Epidermal melanocyte (primary cell): ENCODE measurements around the gene CPNE6.
A peak's percentile ranks its signal among the peaks of the same experiment; 100 is the strongest.

Source experiments
- DNase-seq: peaks from one replicate; pipeline ENCODE4 v3.0.0; 2011; ENCODE audit warnings: low spot score; ENCODE audit not compliant: insufficient read length

Gene CPNE6

DNA sequence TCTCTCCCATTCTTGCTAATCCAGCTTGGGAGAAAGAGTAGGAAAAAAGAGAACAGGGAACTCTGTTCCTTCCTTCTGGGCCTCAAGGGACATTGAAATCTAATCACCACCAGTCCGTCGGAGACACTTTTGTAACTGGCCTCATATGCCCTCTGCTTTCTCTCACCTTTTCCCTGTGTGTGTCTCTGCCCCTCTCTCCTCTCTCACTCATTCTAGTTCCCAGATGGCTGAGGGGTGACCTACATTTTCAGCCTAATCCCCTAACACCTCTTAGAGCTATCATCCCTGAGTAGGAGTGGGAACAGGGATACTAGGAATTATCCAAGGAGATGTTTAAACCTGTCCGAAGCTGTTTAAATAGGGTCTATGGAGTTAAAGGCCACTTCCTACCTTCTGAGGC lies 13.9 kb downstream of the CPNE6 start:
- DNase-seq = no peak

DNA sequence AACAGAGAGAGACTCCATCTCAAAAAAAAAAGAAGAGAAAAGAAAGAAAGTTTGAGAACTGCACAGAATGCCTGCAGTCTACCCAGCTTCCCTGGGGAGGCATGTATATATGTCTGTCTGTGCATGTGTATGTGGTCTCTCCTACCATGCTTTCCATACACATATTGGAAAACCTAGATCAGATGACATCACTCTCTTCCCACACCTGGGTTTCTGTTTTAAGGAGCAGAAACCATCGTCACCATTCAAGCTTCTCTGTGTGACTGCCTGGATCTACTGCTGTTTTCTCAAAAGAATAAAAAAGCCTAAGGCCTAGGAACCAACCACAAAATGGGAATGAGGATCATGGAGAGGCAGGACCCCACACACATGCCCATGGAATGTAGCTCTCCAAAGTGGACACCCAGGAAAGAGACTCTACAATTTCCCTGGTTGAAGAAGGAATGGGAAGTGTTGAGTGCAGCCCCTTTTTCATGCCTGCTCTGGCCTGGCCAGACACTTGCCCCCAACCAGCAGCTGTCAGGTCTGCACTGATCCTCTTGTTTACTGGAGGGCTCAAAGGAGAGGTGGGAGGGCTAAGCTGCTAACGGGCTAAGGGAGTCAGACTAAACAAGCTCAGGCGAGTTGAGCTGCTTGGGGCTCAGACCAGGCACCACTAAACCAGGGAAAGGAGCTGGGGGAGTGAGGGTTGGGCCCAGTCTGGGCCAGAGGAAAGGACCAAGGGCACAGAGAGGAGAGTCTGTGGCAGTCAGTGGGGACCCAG lies 15.0 kb downstream of the CPNE6 start:
- no peak for DNase-seq

DNA sequence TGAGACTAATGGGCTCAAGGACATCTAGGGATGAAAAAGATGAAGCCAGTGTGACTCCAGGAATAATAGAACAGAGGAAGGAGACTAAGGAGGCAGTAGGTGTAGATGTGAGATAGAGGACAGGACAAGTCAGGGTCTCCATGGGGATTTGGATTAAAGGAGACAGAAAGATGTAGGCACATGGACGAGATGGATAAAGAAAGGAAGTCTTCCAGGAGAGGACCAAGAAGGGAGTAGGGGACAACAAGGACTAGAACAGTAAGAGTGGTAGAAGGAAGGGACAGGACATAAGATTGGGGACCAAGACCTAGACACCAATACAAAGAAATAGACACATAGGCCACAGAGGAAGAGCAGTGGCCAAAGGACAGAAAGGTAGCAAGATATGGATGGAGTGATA lies 15.6 kb downstream of the CPNE6 start:
- no peak for DNase-seq

DNA sequence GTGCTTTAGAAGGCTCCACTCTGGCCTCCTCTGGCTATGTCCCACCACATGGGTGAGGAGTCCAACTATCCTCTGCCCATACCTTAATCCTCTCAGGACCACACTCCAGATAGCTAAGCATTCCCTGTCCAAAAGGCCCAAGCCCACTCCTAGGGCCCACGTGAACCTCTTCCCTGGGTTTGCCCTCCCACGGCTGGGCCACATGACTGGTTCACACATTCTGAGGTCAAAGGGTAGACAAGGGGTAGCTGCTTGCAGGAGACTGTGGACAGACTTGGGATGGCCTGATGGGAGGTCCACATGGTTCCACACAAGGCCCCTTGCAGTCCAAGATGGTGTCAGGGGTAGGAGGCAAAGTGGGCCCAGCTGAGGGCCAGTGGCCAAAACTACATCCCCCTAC lies 16.7 kb downstream of the CPNE6 start:
- DNase-seq = no peak

DNA sequence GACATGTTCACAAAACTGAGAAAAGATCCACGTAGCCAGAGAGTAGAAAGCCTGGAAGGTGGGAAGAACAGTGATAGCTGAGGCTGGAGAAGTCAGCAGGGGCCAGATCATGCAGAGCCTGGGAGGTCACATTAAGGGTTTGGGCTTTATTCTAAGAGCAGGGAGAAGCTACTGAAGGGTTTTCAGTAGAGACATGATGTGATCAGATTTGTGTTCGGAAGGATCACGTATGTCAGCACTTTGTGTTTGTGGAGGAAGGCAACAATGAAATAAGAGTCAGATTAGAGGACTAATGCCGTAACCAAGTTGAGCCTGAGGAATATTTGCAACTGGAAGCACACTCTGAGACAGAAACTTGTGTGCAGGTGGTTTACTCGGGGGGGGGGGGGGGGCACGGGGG lies 18.5 kb downstream of the CPNE6 start:
- DNase-seq = no peak

DNA sequence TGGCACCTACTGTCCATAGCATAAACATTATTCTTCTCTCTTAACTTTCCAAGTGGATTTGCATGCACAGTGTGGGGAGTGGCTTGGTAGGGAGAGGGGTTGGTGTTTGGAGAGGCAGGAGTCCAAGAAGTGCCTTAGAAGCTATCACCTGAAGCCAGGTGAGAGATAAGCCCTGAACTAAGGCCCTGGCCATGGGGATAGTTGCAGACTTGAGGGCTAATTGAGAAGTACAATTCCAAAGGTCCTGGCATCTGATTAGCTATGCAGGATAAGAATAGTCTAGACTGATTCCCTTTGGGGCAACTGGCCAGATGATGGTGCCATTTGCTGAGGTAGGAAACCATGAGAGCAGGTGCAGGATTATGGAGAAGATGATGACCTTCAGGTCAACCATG lies 20.7 kb downstream of the CPNE6 start:
- no peak for DNase-seq

DNA sequence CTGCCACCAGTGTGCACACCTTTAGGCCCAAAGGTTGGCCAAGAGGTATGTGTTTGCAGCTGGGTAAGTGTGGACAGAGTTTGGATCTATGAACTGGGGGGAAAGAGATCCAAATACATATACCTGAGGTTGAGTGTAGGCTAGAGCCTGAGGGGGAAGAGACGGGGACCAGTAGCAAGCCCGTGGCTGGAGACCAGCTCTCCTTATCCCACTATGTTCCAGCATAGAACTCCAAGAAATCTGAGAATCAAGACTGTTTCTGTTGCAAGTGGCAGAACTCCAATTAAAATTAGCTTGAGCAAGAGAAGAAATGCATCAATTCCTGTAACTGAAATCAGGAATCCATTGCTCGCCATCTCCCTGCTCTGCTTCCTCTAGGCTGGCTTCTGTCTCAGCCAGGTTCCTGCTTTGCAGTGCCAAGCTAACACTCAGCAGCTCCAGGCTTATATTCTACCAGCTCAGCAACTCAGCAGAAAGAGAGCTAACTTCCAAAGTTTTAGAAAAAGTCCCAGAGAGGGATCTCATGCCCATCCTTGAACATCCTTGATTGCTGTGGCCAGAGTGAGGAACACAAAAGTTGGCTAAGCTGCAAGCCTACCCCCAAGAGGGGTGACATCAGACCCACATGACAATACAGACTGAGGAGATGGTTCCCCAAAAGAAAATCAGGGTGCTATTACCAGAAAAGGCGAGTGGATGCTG lies 21.3 kb downstream of the CPNE6 start:
- no peak for DNase-seq

DNA sequence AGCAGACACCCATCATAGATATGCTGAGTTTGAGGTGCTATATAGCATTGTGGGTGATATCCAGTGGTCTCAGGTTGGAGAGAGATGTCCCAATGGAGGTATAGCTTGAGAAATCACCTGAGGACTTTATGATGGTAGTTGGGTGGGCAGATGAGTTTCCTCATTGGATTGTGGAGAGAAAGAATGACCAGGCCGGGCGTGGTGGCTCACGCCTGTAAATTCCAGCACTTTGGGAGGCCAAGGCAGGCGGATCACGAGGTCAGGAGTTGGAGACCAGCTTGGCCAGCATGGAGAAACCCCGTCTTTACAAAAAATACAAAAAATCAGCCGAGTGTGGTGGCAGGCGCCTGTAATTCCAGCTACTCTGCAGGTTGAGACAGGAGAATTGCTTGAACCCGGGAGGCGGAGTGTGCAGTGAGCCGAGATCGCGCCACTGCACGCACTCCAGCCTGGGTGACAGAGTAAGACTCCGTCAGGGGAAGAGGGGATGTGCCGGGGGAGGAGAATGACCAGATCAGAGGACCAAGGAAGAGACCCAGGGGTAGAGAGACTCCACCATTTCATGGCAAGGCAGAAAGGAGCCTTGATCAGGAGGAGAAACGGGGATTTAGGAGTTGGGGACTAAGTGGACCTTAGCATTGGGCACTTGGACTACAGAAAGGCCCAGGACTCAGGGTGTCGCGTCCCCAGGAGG lies 22.0 kb downstream of the CPNE6 start:
- DNase-seq = no peak

DNA sequence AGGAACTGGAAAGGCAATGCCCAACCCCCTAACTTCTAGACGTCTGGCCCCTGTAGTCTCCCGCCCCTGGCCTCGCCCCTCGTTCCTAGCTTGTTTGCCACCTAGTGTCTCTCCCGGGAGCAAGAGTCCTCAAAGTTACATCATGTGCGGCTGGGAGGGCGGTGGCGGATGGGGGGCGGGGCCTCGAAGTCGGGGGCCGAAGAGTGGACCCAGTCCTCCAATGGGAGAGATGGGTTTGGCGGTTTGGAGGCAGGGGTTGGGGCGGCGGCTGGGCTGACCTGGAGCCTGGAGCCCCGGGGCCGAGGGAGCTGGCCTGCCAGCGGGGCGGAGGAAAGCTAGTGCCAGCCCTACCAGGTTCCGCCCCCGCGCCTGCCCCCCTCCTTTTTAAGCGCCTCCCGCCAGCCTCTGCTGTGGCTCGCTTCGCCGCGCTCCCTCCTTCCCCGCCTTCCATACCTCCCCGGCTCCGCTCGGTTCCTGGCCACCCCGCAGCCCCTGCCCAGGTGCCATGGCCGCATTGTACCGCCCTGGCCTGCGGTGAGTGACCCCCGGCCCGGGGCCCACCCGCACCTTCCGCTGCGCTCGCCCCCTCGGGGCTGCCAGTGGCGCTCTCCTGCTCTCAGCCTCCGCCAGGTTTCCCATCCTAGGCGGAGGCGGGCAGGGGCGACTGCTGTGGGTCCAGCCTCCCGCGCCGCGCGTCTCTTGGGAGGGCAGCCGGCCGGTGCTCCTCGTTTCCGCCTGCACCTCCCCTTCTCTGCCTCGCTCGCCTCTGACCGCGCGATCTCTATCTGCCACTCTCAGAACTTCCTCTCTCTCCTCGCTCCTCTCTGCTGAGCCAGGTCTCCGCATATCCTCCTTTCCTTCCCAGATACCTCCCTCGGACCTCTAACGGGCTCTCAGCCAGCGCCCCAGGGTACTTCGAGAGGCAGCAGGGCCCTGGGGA lies 22.8 kb downstream of the CPNE6 start, which contains the start of gene PCK2:
Gene PCK2 (plus strand): TSS at position 411 of the 940 bp plus-strand sequence. CDS start 95 bp downstream, at position 506.
- peak; percentile 91 for DNase-seq

DNA sequence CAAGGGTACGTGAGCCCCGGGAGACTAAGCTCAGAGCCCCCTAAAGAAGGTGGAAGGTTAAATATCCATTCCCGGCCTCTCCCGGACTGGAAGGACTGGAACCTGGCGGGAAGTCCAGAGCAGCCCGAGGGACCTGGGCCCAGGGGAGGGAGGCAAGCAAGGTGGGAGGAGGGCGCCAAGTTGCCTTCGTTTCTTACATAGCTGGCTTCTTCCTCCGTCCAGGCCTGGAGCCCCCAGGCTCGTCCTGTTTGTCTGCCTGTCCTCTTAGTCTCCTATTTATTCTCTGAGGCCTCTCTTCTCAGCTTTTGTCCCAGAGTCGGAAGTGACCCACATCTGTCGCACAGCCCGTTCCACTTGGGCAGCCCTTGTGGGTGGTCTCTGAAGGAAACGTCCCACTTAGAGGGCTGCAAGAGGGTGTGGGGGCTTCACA lies 23.5 kb downstream of the CPNE6 start:
- no peak for DNase-seq

DNA sequence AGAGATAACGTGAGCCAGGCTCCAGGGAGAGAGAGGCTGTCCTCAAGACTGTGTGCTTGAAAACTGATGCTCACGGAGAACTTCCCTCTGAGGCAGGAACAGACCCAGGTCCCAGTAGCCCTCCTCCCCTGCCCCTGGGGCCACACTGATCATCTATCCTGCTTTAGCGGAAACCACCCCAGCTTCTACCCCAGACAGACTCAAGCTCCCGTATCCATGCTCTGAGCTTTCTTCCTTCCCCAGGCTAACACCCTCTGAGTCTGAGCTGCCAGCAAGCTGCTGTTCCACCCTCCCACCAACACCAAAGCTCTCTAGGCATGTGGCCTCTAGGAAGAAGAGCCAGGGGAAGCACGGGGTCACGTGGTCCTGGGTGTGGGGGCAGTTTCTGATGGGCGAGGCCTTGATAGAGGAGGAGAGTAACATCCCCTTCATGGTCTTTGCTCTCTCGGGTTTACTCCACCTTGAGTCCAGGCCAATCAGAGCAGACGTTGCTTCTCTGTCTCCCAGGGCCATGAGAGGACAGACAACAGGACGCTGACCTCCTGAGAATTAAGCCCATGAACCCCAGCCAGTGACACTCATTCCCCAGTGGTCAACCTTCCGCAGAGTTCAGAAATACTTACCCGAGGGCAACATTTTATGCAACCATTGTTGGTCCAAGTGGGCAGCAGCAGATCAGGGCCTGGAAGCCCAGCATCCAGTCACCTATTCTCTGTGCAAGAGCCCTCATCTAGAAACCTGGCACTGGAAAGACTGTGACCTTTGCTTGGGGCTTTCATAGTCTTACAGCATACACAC lies 24.1 kb downstream of the CPNE6 start:
- no peak for DNase-seq

DNA sequence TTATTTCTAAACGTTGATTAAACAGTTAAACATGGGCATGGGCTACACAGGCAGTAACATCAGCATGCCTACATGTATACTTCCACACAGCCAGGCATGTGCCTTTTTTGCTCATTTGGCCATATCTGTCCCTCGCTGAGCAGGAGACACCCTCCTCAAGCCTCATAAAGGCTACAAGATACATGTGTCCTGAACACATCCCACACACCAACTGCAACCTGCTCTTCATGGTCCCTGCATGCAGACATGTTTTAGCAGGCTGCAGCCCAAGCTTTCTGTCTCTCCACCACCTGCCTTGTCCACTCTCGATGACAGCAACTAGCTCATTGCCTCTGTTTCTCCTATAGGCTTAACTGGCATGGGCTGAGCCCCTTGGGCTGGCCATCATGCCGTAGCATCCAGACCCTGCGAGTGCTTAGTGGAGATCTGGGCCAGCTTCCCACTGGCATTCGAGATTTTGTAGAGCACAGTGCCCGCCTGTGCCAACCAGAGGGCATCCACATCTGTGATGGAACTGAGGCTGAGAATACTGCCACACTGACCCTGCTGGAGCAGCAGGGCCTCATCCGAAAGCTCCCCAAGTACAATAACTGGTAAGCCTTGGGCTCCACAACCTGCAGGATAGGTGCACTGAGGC lies 25.3 kb downstream of the CPNE6 start:
- no peak for DNase-seq

DNA sequence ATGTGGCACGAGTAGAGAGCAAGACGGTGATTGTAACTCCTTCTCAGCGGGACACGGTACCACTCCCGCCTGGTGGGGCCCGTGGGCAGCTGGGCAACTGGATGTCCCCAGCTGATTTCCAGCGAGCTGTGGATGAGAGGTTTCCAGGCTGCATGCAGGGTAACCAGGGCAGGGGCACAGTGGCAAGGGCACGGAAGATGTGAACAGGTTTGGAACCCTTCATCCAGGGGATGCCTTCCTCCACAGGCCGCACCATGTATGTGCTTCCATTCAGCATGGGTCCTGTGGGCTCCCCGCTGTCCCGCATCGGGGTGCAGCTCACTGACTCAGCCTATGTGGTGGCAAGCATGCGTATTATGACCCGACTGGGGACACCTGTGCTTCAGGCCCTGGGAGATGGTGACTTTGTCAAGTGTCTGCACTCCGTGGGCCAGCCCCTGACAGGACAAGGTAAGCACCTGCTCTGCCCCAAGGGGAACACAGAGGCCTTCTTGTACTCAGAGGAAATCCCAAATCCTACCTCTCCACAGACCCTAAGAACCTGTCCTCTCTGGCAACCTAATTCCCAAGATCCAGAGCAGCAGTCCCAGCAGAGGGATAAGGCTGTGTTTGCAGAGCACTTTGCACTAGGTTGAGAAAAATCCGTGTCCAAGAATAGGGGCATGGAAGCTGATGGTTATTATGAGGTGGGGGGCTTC lies 27.0 kb downstream of the CPNE6 start:
- DNase-seq = no peak

DNA sequence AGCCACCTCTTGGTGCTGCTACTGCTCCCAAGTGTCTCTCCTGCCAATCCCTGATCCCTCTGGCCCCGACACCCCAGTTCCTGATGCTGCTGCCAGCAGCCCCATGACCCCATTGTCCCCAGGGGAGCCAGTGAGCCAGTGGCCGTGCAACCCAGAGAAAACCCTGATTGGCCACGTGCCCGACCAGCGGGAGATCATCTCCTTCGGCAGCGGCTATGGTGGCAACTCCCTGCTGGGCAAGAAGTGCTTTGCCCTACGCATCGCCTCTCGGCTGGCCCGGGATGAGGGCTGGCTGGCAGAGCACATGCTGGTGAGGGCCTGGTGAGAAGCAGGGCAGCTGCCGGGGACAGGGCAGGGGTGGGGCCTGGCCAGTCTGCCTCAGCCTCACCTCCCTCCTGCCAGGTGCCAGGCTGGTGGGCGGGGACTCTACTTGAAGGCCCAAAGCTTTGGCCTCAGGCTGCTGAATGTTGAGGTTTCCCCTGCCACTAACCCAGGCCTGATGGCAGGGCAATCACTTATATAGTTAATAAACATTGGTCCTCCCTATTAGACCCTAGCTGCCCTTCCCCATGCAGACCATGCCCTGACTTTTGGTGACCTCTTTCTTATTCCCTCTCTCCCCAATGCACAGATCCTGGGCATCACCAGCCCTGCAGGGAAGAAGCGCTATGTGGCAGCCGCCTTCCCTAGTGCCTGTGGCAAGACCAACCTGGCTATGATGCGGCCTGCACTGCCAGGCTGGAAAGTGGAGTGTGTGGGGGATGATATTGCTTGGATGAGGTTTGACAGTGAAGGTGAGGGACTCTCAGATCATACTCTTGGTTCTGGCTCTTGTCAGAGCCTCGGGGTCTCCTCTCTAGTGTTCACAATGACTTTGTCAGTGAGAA lies 27.8 kb downstream of the CPNE6 start:
- DNase-seq = no peak

DNA sequence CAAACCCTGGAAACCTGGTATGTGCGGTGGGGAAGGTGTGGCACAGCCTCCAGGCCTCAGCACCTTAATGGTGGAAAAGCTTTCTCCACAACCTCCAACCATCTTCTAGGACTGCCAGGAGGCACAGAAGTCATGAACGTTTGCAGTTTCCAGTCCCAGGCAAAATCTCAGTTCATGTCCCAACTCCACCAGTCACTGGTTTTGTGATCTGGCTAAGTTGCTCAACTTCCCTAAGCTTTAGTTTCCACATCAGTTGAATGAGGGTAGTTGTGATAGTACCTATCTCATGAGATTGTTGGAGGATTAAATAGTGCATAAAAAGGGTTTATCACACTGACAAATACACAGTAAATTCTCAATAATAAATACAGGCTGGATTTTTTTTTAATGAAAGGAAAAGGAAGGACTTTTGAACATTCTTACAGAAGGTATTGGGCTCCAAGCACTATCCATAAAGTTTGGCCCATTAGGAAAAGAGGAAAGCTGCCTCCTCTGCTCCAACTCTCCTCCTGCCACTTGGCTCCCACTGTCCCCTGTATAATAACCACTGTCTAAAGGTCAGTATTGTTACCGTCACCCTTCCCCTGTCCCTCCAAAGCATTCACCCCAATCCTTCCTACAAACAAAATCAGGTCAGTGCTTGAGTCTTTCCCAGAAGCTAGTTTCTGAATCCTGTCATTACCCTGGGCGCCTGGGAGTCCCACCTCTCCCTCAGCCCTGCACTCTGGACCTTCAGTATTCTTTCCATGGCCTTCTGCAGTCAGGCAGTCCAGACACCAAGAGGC lies 29.0 kb downstream of the CPNE6 start:
- DNase-seq = no peak

DNA sequence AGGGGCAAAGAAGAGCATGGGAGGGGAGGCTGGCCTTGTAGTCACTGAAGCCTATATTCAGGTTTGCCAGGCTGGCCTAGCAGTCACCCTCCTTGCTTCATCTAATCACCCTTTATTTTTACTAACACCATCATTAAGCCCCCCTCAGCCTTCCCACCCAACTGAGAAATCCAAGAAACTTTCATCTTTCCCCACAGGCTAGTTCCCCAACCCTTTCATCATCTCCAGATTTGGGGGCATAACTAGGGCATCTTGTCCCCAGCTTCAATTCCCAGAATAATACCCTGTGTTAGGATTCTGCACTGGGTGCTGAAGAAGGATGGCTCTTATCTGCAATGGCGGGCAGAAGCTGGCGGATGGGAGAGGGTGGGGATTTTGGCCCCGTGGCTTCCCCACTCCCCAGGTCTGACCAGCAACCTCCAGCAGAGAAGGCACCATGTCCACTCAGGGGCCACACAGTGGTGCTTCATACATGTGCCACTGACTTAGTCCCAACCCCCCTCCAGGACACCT lies 29.7 kb downstream of the CPNE6 start:
- DNase-seq = no peak

DNA sequence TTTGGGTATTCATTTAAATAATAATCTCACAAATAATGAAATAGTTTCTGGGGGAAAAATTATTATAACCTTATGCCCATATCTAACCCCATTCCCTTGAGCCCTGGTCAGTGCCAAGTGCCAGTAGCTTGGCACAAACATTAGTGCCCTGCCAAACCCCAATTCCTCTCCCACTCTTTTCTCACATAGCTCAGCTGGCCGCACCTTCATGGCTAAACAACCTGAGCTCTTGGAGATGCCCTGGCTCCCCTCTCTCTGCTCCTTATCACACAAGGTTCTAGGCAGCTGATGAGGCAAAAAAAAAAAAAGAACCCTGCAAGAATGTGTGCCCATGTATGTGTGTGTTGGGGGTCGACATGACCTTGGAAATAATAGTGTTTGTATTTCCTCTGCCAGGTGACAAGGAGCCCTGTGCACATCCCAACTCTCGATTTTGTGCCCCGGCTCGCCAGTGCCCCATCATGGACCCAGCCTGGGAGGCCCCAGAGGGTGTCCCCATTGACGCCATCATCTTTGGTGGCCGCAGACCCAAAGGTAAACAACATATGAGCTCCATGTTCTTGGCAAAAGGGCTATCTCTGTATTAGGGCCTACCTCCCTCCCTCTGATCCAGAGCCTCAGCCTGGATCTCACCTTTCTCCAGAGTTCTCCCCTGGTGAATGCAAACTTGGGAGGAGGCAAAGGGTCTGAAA lies 31.1 kb downstream of the CPNE6 start:
- DNase-seq = no peak
